K562 (cell line): ENCODE results near the gene SLC2A4. TPM values are rescaled to one million over a fixed set of nuclear protein-coding genes. Genes with fewer than 3 reads are reported as not detected.

Experiments
- CBFB ChIP-seq: sonication (generic); formaldehyde crosslinking; IDR thresholded peaks from 2 replicates; pipeline ENCODE4 v1.4.0; 2020; ENCODE audit warnings: mild to moderate bottlenecking, missing genetic modification reagents
- CTBP1 ChIP-seq: fragments of 450-650 bp; IDR thresholded peaks from 2 replicates; pipeline ENCODE4 v1.6.1; 2016; ENCODE audit warnings: borderline replicate concordance
- ELF2 ChIP-seq: fragments of 250-450 bp; sonication (Bioruptor Pico); IDR thresholded peaks from 2 replicates; pipeline ENCODE4 v1.5.0; 2021; ENCODE audit warnings: mild to moderate bottlenecking
- JUN ChIP-seq, 2 experiments: sonication (generic) in 1 of 2; formaldehyde crosslinking in 1 of 2; IDR thresholded peaks; 2 replicates each; pipeline versions ENCODE4 v1.6.1 to v1.8.0; 2012 to 2022; ENCODE audit warnings: borderline replicate concordance in 2 of 2, mild to moderate bottlenecking in 2 of 2, improper control_type of control experiment in 1 of 2, low read depth in 1 of 2, low read length in 1 of 2, missing genetic modification reagents in 1 of 2
- KDM5B ChIP-seq: fragments of 200-600 bp; sonication (generic); IDR thresholded peaks from 2 replicates; pipeline ENCODE4 v1.6.1; 2012; ENCODE audit warnings: low read depth, mild to moderate bottlenecking, moderate library complexity, low read length, control low read depth, inconsistent platforms; ENCODE audit not compliant: insufficient replicate concordance
- NR3C1 ChIP-seq: sonication (generic); formaldehyde crosslinking; IDR thresholded peaks from 2 replicates; pipeline ENCODE4 v1.8.1; 2022; ENCODE audit warnings: missing genetic modification reagents
- ZNF232 ChIP-seq: sonication (generic); formaldehyde crosslinking; IDR thresholded peaks from 2 replicates; pipeline ENCODE4 v1.8.0; 2022; ENCODE audit warnings: mild to moderate bottlenecking, missing genetic modification reagents
- polyA plus RNA-seq, 8 experiments: library from polyadenylated mRNA; depleted of rRNA in 4 of 8; stranded (reverse) in 5 of 8; unstranded in 3 of 8; fragments of >200 nt; fragmentation: Nextera tagmentation in 2 of 8; fragmentation: Illumina TruSeq in 1 of 8; extraction: Ambion mirVana in 2 of 8; extraction: Trizol in 1 of 8; gene quantifications; 2 replicates each; pipeline versions ENCODE4 v1.2.1 to v1.2.3, GENCODE V29; 2011 to 2014; ENCODE audit warnings: inconsistent platforms in 1 of 8, missing spikeins in 1 of 8
- total RNA-seq, 7 experiments: library from RNA; depleted of rRNA in 6 of 7; stranded (reverse); fragments of >200 nt in 6 of 7; fragmentation: Illumina TruSeq in 2 of 7; extraction: Trizol in 2 of 7; gene quantifications; 2 replicates each; pipeline versions ENCODE4 v1.2.1 to v1.2.3, GENCODE V29; 2011 to 2021; ENCODE audit warnings: low replicate concordance in 1 of 7
- TF ChIP-seq, protein P1 (sequence below): fragments of 250-450 bp; sonication (Bioruptor Pico); IDR thresholded peaks from 2 replicates; pipeline ENCODE4 v1.4.0; 2020
- TF ChIP-seq, protein P2 (sequence below): sonication (generic); IDR thresholded peaks from 2 replicates; pipeline ENCODE4 v1.6.1; 2016
- TF ChIP-seq, protein P3 (sequence below): sonication (generic); formaldehyde crosslinking; IDR thresholded peaks from 2 replicates; pipeline ENCODE4 v1.8.0; 2022; ENCODE audit warnings: mild to moderate bottlenecking, missing genetic modification reagents
- TF ChIP-seq, protein P4 (sequence below): fragments of 450-650 bp; IDR thresholded peaks from 2 replicates; pipeline ENCODE4 v1.6.1; 2016; ENCODE audit warnings: low read depth

SLC2A4 gene
- total and polyA plus RNA-seq, 9 of the 15 experiments (the other 6 are each of a cell fraction or from before 2014, with no cell fraction given), result 0.74 to 3.5 (median 1.6) TPM

DNA sequence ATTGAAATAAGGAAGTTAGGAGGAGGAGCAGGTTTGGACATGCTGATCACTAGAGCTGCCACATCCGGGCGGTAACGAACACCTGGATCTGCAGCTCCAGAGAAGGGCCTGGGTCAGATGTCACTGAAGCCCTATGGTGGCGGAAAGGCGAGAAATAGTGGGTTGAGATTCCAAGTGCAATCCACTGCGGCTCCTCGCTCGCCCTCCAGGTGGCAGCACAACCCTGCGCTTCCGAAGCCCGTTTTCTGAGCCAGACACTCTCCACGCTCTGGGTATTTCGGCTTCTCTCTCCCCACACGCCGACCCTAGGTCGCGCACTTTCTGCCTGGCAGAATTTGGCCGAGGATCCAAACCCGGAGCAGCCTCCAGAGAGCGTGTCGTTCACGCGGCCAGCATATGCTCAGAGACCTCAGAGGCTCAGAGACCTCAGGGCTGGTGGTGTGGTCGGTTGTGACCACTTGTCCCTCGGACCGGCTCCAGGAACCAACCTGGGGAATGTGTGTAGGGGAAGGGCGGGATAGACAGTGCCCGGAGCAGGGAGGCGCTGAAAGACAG is 922 bp upstream of the SLC2A4 start (continued):
- TF ChIP-seq, protein P1, sequence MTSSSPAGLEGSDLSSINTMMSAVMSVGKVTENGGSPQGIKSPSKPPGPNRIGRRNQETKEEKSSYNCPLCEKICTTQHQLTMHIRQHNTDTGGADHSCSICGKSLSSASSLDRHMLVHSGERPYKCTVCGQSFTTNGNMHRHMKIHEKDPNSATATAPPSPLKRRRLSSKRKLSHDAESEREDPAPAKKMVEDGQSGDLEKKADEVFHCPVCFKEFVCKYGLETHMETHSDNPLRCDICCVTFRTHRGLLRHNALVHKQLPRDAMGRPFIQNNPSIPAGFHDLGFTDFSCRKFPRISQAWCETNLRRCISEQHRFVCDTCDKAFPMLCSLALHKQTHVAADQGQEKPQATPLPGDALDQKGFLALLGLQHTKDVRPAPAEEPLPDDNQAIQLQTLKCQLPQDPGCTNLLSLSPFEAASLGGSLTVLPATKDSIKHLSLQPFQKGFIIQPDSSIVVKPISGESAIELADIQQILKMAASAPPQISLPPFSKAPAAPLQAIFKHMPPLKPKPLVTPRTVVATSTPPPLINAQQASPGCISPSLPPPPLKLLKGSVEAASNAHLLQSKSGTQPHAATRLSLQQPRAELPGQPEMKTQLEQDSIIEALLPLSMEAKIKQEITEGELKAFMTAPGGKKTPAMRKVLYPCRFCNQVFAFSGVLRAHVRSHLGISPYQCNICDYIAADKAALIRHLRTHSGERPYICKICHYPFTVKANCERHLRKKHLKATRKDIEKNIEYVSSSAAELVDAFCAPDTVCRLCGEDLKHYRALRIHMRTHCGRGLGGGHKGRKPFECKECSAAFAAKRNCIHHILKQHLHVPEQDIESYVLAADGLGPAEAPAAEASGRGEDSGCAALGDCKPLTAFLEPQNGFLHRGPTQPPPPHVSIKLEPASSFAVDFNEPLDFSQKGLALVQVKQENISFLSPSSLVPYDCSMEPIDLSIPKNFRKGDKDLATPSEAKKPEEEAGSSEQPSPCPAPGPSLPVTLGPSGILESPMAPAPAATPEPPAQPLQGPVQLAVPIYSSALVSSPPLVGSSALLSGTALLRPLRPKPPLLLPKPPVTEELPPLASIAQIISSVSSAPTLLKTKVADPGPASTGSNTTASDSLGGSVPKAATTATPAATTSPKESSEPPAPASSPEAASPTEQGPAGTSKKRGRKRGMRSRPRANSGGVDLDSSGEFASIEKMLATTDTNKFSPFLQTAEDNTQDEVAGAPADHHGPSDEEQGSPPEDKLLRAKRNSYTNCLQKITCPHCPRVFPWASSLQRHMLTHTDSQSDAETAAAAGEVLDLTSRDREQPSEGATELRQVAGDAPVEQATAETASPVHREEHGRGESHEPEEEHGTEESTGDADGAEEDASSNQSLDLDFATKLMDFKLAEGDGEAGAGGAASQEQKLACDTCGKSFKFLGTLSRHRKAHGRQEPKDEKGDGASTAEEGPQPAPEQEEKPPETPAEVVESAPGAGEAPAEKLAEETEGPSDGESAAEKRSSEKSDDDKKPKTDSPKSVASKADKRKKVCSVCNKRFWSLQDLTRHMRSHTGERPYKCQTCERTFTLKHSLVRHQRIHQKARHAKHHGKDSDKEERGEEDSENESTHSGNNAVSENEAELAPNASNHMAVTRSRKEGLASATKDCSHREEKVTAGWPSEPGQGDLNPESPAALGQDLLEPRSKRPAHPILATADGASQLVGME (CRISPR knock-in tag), result no peak
- TF ChIP-seq KDM5B (peak; percentile 56), NR3C1 (CRISPR knock-in tag) (0 out of 2 replicates have a peak, but pooled peaks have one; percentile 55), ELF2 (CRISPR knock-in tag) (no peak), JUN (IDR thresholded peaks at IDR 0.05; ENCODE audit: borderline replicate concordance, low read depth, low read length) (no peak), JUN (CRISPR knock-in tag; IDR thresholded peaks at IDR 0.05; ENCODE audit: borderline replicate concordance) (peak; percentile 70), CBFB (CRISPR knock-in tag) (peak; percentile 37; the same call in 1 of the 2 replicates), ZNF232 (peak; percentile 46), CTBP1 (peak; percentile 34; the same call in 1 of the 2 replicates)
- TF ChIP-seq, protein P2, sequence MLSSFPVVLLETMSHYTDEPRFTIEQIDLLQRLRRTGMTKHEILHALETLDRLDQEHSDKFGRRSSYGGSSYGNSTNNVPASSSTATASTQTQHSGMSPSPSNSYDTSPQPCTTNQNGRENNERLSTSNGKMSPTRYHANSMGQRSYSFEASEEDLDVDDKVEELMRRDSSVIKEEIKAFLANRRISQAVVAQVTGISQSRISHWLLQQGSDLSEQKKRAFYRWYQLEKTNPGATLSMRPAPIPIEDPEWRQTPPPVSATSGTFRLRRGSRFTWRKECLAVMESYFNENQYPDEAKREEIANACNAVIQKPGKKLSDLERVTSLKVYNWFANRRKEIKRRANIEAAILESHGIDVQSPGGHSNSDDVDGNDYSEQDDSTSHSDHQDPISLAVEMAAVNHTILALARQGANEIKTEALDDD, result no peak
- TF ChIP-seq, protein P3, sequence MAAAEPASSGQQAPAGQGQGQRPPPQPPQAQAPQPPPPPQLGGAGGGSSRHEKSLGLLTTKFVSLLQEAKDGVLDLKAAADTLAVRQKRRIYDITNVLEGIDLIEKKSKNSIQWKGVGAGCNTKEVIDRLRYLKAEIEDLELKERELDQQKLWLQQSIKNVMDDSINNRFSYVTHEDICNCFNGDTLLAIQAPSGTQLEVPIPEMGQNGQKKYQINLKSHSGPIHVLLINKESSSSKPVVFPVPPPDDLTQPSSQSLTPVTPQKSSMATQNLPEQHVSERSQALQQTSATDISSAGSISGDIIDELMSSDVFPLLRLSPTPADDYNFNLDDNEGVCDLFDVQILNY (CRISPR knock-in tag), result 0 out of 2 replicates have a peak, but pooled peaks have one; percentile 16
- TF ChIP-seq, protein P4, sequence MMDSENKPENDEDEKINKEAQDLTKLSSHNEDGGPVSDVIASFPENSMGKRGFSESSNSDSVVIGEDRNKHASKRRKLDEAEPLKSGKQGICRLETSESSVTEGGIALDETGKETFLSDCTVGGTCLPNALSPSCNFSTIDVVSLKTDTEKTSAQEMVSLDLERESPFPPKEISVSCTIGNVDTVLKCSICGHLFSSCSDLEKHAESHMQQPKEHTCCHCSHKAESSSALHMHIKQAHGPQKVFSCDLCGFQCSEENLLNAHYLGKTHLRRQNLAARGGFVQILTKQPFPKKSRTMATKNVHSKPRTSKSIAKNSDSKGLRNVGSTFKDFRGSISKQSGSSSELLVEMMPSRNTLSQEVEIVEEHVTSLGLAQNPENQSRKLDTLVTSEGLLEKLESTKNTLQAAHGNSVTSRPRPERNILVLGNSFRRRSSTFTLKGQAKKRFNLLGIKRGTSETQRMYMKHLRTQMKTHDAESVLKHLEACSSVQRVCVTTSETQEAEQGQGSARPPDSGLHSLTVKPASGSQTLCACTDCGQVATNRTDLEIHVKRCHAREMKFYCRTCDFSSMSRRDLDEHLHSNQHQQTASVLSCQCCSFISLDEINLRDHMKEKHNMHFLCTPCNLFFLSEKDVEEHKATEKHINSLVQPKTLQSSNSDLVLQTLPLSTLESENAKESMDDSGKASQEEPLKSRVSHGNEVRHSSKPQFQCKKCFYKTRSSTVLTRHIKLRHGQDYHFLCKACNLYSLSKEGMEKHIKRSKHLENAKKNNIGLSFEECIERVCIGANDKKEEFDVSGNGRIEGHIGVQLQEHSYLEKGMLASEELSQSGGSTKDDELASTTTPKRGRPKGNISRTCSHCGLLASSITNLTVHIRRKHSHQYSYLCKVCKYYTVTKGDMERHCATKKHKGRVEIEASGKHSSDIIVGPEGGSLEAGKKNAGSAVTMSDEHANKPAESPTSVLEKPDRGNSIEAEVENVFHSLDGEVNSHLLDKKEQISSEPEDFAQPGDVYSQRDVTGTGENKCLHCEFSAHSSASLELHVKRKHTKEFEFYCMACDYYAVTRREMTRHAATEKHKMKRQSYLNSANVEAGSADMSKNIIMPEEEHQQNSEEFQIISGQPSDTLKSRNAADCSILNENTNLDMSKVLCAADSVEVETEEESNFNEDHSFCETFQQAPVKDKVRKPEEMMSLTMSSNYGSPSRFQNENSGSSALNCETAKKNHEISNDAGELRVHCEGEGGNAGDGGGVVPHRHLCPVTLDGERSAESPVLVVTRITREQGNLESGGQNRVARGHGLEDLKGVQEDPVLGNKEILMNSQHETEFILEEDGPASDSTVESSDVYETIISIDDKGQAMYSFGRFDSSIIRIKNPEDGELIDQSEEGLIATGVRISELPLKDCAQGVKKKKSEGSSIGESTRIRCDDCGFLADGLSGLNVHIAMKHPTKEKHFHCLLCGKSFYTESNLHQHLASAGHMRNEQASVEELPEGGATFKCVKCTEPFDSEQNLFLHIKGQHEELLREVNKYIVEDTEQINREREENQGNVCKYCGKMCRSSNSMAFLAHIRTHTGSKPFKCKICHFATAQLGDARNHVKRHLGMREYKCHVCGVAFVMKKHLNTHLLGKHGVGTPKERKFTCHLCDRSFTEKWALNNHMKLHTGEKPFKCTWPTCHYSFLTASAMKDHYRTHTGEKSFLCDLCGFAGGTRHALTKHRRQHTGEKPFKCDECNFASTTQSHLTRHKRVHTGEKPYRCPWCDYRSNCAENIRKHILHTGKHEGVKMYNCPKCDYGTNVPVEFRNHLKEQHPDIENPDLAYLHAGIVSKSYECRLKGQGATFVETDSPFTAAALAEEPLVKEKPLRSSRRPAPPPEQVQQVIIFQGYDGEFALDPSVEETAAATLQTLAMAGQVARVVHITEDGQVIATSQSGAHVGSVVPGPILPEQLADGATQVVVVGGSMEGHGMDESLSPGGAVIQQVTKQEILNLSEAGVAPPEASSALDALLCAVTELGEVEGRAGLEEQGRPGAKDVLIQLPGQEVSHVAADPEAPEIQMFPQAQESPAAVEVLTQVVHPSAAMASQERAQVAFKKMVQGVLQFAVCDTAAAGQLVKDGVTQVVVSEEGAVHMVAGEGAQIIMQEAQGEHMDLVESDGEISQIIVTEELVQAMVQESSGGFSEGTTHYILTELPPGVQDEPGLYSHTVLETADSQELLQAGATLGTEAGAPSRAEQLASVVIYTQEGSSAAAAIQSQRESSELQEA, result no peak
